ENCODE results near the gene KCNMA1.
A peak's percentile ranks its signal among the peaks of the same experiment; 100 is the strongest.
"Not testable (repeated sequence)": the region's sequence is repeated elsewhere in the genome, so short reads cannot be mapped to it uniquely, and the experiment has no call there.

Gene KCNMA1

GRCh38 chr10:77357185-77357584 lies 280.4 kb downstream of the KCNMA1 start:
- DNase-seq = no peak

DNA sequence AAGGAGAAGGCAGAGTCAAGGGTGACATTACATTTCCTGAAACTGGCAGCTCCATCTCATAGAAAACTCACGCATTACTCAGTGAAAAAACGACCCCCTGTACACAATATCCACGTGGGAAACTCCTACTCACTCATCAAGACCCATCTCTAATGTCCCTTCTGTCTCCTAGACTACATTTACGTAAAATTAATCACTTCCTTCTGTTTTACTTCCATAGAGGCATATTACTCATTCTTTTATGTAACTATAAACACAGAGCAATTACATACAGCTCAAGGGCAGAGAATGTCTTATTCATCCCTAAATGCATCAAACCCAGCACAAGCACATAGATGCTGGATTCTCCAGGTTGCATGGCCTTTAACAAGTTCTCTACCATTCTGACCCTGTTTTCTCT lies 281.8 kb downstream of the KCNMA1 start:
- DNase-seq = no peak

GRCh38 chr10:77351386-77351785 lies 286.2 kb downstream of the KCNMA1 start:
- no peak for DNase-seq

GRCh38 chr10:77350711-77351119 lies 286.9 kb downstream of the KCNMA1 start:
- DNase-seq = no peak

GRCh38 chr10:77350134-77350533 lies 287.5 kb downstream of the KCNMA1 start:
- no peak for DNase-seq

DNA sequence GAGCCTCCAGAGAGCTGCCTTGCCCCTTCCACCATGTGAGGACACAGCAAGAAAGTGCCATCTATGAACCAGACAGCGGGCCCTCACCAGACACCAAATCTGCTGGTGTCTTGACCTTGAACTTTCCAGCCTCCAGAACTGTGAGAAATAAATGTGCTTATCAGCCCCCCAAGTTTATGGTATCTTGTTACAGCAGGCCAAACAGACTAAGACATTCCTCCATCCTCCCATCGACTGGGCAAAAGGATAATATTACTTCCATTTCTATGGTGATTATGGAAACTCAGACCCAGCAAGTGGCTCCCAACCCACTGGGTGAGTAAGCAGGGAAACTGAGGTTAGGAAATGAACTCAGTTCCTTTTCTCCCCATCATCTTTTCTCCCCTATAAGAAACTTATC lies 288.4 kb downstream of the KCNMA1 start:
- no peak for DNase-seq

DNA sequence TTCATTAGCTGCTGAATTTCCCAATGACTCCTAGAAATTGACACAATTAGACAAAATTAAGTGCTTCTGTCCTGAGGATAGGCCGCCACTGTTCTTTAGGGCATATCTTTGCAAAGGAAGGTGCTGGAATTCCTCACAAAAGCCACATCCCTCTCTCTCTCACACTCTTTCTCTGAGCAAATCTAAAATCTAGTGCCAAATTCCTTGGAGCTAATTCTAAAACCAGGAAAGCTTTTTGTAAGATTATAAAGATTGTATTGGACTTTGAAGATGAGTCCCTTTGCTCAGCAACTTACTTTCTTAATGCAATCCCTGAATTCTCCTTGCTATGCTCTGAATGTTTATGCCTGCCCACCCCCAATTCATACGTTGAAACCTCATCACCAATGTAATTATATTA lies 288.9 kb downstream of the KCNMA1 start:
- DNase-seq = no peak

DNA sequence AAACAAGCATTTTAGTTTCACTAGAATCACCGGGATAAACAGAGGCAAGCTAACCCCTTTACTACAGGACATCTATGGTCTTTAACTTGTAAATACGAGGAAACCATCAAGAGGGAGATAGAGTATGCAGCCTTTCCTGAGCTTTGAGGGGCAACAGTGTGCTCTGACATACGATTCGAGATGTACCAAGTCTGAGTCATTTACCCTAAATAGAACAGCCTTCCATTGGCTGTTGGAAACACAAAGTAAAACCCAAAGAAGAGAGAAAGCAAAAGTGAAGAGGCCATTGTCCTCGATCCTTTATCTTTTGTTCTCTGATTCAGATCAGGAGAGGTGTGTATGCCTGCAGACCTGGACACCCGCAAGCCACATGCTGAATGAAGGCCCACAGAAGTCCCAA lies 289.5 kb downstream of the KCNMA1 start:
- DNase-seq = no peak

DNA sequence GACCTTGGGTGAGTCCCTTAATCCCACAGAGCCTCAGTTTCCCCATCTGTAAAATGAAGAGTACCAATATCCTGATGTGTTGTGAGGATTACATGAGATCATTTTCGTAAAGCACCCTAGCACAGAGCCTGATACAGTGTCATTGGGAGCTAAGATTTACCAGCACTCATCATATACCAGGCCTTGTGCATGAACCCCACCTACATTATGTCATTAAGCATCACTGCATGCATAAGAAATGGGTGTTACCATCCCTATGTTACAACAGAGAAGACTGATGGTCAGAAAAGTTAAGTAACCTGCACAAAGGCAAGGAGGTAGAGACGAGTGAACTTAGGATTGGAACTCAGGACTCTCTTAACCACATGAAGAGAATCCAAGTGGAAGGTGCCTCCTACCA lies 290.6 kb downstream of the KCNMA1 start:
- DNase-seq = no peak

- DNase-seq = no peak
Measured at GRCh38 chr10:77341055-77341454, 296.6 kb downstream of the KCNMA1 start.

DNA sequence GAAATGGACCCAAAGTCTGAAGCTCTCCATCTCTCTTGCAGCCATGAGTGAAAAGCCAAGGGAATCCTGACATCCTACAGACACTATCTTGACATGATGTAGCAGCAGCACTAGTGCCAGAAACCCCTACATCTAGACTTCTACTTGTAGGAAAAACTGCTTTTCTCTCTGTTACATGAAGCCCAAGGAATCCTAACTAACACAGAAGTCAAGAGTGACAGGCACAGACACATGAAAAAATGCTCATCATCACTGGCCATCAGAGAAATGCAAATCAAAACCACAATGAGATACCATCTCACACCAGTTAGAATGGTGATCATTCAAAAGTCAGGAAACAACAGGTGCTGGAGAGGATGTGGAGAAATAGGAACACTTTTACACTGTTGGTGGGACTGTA lies 297.7 kb downstream of the KCNMA1 start:
- DNase-seq = not testable (repeated sequence)

DNA sequence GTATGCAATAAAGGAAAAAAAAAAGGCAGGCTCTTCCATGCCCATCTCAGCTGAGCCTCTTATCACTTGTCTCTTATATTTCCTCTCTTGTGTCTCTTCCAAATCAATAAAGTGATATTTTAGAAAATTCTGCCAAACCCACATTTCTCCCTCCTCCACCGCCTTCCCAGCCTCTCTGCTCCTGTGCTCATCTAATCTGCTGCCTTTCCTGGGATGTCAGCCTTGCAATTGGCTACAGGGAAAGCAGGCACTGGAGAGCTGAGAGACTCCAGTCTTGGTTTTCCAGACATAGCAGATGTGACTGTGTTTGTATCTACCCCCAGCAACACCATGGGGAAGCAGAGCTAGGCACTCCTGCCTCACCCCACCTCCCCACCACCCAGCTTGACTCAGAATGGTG lies 298.4 kb downstream of the KCNMA1 start:
- DNase-seq = no peak

GRCh38 chr10:77338143-77338542 lies 299.5 kb downstream of the KCNMA1 start:
- DNase-seq = no peak

- DNase-seq = no peak
Measured at GRCh38 chr10:77334501-77334900, 303.1 kb downstream of the KCNMA1 start.

DNA sequence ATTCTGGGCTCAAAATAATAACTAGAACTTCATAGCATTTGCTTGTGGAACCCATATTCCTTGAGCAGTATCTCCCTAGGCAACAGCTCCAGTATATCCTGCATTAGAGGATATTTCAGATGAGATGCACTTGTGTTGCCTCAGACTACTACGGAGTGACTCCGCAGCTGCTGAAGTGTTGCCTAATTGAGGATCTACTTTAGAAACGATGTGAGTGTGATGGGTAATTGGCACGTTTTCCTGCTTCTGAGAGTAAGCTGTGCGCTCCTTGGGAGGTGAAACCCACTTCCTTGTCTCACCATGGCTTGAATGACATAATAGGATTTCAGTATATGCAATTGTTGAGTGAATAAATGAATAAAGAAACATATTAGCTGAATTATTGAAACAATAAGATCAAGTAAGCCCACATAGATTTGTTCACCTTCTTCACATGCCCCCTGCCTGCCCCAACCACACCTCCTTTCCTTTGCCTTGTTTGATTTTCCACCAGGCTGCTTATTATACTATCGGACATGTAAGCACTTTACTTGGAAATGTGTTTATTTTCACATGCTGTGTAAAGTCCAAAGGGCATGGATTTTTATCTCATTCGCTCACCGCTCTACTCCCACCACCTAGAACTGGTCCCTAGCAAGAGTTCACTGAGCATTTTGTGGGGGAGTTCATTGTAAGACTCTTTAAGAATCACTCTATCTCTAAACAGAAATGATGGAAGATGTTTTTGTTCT lies 303.8 kb downstream of the KCNMA1 start:
- peak; percentile 40 for DNase-seq

- peak; percentile 31 for DNase-seq
Measured at GRCh38 chr10:77332256-77332655, 305.4 kb downstream of the KCNMA1 start.

DNA sequence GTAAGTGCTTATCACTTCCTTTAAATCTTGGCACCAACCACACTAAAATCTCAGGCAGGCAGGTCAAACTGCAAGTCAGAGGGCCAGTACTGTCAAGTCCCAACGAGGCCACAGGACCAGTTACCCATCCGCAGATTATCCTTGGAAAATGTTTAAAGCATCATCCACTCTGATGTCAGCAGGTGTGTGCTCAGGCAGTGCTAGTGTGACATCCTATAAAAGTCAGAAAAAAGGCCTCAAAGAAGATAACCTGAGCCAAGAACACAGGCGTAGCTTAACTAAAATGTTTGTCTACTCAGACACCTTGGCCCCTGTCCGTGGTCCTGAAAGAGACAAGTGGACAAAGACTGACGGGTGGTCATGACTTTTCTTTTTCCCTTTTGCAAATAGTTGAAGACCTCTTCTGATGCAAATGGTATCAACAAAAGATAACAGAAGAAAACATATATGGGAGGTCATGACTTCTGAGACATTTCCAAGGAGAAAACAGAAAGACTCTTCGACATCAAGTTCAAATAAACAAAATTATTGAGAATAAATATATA lies 309.3 kb downstream of the KCNMA1 start:
- no peak for DNase-seq

DNA sequence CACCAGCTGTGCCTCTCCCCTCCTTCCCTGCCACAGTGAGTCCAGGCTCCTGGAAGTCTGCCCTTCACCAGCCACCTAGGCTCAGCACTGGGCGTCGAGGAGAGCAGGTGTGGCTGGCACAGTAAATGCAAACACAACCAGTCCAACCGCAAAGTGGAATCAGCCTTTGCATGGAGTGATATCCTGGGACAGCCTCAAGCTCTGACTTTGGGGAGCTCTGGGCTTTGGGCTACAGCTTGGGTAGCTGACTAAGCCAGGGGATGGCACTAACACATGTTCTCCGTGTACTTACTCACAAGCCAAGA lies 312.4 kb downstream of the KCNMA1 start:
- no peak for DNase-seq

- no peak for DNase-seq
Measured at GRCh38 chr10:77321838-77322237, 315.8 kb downstream of the KCNMA1 start.

- no peak for DNase-seq
Measured at GRCh38 chr10:77320971-77321471, 316.6 kb downstream of the KCNMA1 start.

DNA sequence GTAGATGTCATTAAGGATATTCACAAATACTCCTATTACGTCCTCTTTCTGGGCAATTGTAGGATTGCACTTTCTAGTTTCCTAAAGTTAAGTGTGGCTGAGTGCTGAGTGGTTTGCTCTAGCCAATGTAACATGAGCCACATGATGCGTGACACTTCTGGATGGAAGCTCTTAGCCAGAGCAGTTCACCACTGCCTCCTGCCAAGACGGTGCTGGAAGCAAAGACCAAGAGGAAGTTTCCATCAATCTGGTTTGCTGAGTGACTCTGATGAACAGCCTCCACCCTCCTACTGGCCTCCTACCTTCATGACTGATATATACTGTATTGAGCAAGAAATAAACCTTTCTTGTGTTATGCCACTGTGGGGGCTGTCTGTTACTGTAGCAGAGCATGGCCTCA lies 318.1 kb downstream of the KCNMA1 start:
- no peak for DNase-seq

- no peak for DNase-seq
Measured at GRCh38 chr10:77318739-77319138, 318.9 kb downstream of the KCNMA1 start.

- DNase-seq = no peak
Measured at GRCh38 chr10:77317221-77317620, 320.4 kb downstream of the KCNMA1 start.

DNA sequence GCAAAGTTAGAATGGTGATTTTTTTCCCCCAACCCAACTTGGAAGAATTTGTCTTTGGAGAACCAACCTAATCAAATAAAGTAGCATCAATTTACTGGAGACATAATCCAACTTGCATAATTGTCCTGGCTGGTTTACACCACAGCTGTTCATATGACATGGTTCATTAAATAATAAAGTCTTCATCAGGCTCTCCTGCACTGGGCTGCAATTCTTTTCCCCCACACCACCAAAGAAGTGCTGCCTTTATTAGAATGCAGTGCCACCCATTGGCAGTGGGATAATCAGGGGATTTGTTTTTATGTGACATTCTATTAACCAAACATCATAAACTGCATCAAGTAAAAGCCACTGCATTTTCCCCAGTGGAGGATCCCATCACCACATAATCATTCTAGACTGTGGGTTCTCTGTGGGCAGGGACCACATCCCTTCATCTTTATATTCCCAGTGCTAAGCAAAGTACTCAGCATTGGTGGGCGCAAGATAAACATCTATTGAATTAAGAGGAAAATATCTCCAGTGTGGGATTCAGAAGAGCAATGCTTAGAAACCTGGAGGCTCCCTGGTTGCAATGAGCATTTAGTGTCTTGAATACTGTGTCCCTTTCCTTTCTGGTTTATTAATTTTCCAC lies 322.0 kb downstream of the KCNMA1 start:
- no peak for DNase-seq

Data from COR-L47 (cell line).